HG03066 (cell line): ENCODE results near the gene CD46.
"Not testable (repeated sequence)": the region's sequence is repeated elsewhere in the genome, so short reads cannot be mapped to it uniquely, and the experiment has no call there.

Source experiments
- ATAC-seq: cut with Tn5 transposase; IDR thresholded peaks from one replicate; pipeline ENCODE4 v1.9.1; 2021; ENCODE audit warnings: low read depth; ENCODE audit not compliant: unreplicated experiment

CD46 gene

DNA sequence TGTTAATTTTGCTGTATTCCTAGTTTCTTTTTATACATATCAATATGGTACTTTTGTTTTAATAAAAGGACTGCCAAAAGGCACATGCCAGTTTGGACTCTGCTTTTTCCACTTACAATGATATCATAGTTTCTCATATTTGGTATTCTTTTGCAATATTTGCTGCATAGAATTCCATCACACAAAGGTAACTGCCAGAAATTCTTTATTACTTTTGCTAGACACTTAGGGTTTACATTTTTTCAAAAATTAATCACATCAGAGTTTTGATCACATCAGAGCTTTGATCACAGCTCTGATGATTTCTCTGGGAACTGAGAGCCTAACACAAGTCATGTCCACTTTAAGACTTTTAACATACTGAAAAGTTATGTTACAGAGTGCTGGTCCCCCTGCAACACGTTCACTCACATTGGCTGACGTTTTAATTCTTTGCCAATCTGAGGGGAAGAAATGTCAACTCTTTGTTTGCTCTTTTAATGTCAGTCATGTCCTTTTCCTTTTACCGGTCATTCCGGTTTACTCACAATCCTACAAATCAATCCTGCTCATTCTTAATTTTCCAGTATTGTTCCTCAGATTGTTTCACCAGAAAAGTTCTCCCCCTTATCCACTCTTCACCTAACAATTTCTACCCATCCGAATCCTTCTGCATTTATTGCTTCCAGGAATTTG lies 1.1 kb upstream of the CD46 start:
- no peak for ATAC-seq

DNA sequence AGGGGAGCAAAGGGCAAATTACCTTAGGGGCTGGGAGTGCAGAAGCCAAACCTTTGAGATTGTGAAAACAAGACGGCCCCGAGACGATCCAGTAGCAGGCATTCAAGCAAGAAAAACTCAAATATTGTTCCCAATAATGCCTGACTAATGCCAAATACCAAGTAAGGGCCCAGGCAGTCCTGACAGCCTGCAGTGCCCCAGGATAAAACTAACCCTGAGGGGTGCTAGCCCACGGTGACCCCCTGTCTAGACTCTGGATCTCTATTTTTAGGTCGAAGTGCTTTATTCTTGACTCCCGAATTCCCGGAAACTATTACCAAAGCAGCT lies 428 bp upstream of the CD46 start:
- ATAC-seq = not testable (repeated sequence)

DNA sequence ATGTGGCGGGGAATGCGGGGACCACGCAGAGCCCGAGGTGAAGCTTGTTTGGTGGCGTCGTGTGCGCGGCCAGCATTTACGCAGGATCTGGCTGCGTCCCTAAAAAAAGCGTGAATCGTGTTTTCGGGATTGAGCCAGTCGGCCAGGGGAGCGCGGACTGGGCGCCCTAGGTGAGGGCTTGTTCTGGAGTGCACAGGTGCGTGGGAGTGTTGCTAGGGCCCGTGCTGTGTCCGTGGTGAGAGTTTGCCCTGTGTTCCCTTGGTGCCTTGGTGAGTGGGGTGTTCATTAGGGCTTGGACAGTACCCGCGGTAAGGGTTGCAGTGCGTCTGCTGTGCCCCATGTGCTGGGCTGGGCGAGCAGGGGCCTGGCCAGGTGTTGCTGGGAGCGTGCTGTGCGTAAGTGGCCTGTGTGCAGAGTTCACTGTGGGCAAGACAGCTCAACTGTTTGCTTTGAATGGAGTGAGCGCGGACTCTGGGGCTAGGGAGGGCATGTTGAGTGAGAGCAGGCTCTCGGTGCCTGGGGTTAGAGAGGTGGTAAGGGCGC lies 673 bp downstream of the CD46 start:
- peak; percentile 41 for ATAC-seq

DNA sequence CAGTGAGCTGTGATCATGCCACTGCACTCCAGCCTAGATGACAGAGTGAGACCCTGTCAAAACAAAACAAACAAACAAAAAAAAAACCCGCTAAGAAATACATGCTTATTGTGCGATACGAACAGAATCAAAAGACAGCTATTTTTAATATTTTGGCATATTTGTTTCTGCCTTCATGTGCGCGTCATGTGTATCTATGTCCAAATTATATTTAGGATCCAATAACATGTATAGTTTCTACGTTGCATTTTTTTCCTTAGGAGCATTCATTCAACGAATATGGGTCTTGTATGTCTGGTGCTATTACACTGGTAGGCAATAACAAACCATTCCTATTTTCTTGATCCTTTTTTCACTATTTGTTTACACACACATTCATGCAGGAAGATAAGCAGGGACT lies 1.8 kb downstream of the CD46 start:
- no peak for ATAC-seq

DNA sequence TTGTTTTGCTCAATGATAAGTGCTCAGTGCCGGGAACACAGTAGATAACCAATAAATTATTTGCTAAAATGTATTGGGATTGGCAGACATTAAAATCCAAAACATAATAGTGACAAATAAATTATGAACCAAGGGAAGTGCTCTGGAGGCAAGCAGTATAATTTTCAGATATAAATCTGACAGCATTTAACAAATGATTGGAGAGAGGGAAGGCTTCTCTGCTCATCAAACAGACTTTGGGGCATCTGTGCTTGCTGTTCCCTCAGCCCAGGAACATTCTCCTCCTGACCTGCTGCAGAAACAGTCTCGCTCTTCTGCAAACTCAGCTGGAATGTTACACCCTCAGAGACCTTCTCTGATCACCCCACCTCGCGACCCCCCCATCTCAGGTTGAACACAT lies 2.2 kb downstream of the CD46 start:
- no peak for ATAC-seq

DNA sequence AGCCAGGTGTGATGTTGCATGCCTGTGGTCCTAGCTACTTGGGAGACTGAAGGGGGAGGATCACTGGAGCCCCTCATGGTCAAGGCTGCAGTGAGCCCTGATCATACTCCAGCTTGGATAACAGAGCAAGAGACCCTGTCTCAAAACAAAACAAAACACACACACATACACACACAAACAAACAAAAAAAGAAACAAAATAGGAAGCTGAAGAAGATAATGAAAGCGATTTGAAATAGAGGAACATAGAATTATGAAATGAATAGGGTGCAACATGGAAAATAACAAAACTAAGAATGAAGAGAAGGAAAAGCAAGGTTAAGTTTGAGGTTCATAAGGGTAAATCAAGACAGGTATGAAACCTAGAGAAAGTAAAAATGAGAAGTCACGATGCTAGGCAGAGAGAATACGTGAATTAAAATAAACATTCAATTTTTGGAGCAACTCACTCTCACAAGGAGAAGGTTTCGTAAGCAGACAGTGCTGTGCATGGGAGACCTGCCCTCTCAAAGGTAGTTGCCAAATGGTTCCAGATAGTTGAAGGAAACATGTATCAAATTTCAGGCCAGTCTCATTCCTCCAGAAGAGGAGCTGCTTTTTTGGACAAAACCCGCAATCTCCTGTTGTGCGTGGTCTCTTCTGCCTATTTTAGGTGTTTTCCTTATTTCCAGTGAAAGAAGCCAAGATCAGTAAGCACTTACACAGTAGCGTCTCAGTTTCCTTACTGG lies 3.3 kb downstream of the CD46 start:
- ATAC-seq = no peak

DNA sequence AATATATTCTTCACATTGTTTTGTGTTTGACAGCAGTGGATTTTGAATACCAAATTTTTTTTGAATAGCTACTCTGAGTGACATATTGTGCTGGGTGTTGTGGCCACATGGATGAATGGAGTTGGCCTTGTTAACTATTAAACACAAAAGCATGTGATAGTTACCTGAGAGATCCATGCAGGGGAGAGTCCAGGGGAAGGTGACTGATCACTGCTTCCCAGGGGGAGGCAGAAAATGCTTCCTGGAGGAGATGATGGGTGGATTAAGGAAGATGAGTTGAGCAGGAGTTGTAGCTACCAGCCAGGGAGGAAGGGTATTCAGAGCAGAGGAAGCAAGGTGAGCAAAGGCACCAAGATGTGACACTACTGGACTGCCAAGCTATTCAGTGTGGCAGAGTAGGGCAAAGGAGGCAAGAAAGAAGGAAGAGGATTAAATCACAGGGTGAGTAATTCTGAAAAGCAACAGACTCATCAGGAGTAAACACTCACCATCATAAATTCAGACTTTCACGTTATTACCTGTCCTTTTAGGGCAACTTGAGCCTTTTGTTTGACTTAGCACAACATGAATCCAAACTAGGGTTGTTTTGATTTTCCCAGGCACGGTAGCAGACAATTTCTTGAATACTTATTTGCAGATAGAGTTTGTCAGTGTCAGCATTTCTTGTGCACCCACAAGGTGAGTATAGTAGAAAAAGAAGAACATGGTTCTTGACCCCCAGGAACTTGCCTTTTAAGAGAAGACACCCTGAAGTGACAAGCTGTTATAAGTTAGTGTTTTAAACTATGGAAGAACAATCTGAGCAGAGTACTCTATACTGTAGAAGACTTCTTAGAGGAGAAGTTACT lies 4.2 kb downstream of the CD46 start:
- no peak for ATAC-seq

DNA sequence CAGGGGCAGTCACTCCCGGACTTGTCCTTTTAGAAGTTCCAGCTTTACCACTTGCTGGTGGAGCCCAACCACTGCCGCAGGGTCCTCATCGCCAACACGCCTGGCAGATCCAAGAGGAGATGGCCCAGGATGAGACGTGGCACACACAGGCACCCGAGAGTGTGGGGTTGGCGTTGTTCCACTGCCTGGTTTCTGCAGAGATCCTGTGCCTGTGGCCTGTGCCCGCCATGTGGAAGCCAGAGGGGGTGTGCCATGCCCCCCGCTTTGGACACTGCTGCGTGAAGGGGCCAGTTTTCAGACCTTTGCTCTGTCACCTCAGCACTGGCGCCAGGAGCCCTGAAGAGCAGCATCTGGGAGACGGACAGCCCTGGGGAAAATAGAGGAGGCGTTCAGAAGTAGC lies 10.8 kb downstream of the CD46 start:
- no peak for ATAC-seq

DNA sequence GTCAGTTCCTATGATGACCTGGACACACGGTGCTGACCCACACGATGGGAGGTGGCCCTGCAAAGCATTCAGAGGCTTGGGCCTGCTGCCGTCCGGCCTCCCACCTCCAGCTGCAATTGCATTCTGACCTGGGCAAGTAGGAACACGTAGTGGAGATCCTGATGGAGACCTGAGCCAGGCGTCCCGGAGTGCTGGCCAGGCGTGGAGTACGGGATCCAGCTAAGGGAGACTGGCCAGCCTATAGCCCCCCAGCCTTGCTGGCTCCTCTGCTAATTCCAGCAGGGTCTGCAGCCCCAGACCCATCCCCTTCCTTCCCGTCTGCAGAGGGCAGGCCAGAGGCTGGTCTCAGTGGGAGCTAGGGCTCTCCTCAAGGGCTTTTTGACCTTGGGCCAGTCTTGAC lies 11.2 kb downstream of the CD46 start:
- ATAC-seq = no peak

DNA sequence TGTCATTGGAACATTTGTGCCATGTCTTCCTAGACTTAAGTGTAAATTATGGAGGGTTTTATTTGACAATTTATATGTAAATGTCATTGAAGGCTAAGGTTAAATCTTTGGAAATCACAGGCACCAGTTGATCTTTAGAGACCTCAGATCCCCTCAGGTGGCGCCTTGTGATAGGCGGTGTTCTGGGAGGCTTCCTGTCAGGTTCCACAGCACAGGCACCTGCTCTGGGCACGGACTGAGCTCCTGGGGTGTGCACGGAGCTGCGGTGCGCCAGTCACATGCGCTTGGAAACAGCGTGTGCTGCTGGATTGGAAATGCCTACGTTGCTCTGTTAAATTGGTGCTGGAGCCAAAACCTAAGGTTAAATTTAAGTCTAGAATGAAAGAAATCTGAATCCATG lies 12.1 kb downstream of the CD46 start:
- no peak for ATAC-seq

DNA sequence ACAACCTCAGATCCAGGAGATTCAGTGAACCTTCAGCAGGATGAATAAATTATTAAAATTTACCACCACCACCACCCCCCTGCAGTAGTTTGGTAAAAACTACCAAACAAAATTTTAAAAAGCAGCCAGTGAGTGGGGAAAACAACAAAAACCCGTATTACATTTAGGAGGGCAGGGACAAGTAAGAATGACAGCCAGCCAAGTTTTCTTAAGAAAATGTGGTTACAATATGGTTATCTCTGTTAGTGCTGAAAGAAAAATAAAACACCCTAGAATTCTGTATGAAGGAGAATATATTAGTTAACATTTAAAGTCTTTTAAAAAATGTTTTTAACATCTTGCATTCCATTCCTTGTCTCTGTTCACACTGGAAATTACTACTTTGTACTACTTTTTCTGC lies 14.7 kb downstream of the CD46 start:
- ATAC-seq = no peak

DNA sequence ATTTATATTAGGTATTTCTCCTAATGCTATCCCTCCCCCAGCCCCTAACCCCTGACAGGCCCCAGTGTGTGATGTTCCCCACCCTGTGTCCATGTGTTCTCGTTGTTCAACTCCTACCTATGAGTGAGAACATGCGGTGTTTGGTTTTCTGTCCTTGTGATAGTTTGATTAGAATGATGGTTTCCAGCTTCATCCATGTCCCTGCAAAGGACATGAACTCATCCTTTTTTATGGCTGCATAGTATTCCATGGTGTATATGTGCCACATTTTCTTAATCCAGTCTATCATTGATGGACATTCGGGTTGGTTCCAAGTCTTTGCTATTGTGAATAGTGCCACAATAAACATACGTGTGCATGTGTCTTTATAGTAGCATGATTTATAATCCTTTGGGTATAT lies 18.7 kb downstream of the CD46 start:
- ATAC-seq = not testable (repeated sequence)

DNA sequence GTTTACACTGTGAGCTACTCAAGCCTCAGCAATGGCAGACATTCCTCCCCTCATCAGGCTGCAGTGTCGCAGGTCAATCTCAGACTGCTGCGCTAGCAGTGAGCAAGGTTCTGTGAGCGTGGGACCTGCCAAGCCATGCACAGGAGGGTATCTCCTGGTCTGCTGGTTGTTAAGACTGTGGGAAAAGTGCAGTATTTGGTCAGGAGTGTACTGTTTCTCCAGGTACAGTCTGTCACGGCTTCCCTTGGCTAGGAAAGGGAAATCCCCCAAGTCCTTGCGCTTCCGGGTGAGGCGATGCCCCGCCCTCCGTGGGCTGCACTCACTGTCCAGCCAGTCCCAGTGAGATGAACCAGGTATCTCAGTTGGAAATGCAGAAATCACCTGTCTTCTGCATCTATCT lies 24.2 kb downstream of the CD46 start:
- ATAC-seq = not testable (repeated sequence)

DNA sequence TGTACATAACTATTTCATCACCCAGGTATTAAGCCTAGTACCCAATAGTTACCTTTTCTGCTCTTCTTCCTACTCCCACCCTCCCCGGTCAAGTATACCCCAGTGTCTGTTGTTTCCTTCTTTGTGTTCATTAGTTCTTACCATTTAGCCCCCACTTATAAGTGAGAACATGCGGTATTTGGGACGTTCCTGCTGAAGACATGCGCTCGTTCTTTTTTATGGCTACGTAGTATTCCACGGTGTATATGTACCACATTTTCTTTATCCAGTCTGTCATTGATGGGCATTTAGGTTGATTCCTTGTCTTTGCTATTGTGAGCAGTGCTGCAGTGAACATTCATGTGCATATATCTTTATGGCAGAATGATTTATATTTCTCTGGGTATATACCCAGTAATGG lies 25.6 kb downstream of the CD46 start:
- ATAC-seq = not testable (repeated sequence)

DNA sequence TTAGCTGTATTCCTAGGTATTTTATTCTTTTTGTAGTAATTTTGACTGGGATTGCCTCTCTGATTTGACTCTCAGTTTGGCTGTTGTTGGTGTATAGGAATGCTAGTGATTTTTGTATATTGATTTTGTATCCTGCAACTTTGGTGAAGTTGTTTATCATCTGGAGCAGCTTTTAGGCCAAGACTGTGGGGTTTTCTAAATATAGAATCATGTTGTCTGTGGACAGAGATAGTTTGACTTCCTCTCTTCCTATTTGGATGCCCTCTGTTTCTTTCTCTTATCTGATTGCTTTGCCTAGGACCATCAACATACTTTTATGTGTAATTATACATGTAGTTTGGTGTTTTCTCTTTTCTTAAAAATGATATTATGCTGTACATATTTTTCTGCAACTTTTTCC lies 27.2 kb downstream of the CD46 start:
- ATAC-seq = no peak

DNA sequence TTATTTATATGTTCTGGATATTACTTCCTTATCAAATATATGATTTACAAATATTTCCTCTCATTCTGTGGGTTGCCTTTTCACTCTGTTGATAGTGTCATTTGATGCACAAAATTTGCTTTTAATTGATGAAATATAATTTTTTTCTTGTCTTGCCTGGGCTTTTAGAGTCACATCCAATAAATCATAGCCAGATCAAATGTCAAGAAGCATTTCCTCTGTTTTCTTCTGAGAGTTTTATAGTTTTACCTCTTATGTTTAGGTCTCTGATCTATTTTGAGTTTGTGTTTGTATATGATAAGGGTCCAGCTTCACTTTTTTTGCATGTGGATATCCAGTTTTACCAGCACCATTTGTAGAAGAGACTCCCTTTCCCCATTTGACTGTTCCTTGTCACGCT lies 29.5 kb downstream of the CD46 start:
- no peak for ATAC-seq

DNA sequence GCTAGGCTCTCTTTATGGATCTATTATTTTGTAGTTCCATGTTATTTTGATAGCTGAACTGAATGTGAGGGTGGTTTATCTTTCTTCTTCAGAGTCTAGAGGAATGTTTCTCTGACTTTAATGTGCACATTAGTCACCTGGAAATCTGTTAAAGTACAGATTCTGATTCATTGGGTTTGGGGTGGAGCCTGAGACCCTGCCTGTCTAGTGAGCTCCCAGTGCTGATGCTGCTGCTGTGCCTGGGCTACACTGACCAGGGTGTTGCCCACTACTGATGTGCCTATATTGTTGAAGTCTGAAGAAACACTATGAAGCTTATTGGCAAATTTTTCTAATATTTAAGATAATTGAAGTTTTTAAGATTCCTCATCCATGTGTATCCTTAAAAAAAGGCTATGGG lies 35.9 kb downstream of the CD46 start:
- no peak for ATAC-seq

DNA sequence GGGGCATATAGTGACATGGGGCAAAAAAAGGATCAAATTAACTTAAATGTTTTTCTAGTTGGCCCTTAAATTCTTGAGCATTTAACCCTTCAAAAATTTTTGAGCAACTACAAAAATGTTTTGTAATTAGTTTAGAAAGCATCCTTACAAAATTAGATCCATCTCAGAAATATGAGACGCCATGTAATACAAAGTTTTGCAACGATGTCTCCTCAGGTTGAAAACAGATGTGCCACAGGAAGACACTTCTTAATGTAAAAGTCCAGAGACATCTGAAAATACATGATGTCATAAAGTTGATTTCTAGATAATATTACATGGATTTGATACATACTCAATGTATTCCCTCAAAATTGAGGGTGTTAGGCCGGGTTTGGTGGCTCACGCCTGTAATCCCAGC lies 37.5 kb downstream of the CD46 start:
- no peak for ATAC-seq

DNA sequence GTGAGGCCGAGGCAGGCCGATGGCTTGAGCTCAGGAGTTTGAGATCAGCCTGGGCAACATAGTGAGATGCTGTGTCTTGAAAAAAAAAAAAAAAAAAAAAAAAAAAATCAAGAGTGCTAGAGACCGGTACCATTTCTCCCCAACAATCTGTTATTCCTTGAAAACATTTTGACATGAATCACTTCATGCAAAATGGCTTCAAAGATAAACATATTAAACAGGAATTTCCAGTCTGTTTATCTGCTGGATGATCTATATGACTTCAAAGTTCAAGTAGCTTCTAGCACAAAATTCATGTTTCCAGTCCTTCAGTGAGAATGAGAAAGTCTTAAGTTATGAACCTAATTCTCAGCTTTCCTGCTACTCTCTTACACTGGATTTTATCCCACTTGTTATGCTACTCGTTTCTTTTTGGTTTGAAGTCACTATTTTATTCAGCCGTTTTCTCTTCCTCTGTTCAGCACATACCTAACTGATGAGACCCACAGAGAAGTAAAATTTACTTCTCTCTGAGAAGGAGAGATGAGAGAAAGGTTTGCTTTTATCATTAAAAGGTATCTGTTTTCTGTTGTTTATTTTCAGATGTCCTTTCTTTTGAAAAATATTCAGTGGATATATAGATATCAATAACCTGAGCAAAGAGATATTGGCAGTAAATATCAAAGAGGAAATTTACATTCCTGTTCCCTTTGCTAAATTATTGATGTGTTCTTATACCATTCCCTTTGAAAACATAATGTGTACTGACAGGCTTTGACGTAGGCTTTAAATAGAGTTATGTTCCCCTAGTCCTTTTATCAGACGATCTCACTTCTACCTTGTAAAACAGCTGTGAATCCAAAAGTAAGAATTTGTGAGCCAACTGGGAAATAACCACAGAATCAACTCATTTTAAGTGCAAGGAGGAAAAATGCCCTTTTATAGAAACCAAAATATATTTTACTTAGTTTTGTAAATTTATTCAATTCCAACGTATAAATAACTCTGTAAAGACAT lies 38.2 kb downstream of the CD46 start:
- no peak for ATAC-seq

DNA sequence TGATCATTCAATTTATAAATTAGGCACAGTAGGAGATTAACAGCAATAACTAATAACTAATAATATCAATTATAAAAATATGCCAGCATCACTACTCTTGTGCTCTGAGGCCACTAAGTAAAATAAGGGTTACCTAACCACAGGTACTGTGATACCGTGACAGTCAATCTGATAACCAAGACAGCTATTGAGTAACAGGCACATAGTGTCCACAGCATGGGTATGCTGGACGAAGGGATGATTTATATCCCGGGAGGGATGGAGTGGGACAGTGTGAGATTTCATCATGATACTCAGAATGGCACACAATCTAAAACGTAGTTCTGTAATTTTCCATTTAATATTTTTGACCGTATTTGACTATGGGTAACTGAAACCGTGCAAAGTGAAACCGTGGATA lies 39.4 kb downstream of the CD46 start:
- ATAC-seq = no peak
